Measurements from ENCODE around the gene TRIM2. TPM values are rescaled to one million over a fixed set of nuclear protein-coding genes. Genes with fewer than 3 reads are reported as not detected.

Gene TRIM2
- total and polyA plus RNA-seq, 2 donors: 15.1 to 119 TPM

GRCh38 chr4:153204728-153205648, 745 bp downstream of the TRIM2 start:
- H3K4me1 ChIP-seq (ENCODE audit: insufficient read depth): no peaks in the 10 kb centered on the region
- H3K27ac ChIP-seq (ENCODE audit: low read depth): no peak overlapping the region
- no peak overlapping the region for H3K4me3 ChIP-seq (ENCODE audit: low read depth, low read length)
- DNase-seq (ENCODE audit: extremely low spot score): no peak
- H3K36me3 ChIP-seq (ENCODE audit: insufficient read depth): no peaks in the 10 kb centered on the region
- WGBS: 54% methylated on average over 22 of the region's 22 CpGs

GRCh38 chr4:153205757-153206156, 1.5 kb downstream of the TRIM2 start:
- H3K4me1 ChIP-seq (ENCODE audit: insufficient read depth): no peaks in the 10 kb centered on the region
- H3K27ac ChIP-seq (ENCODE audit: low read depth): no peak overlapping the region
- H3K4me3 ChIP-seq (ENCODE audit: low read depth, low read length): no peak overlapping the region
- H3K36me3 ChIP-seq (ENCODE audit: insufficient read depth): no peaks in the 10 kb centered on the region
- DNase-seq (ENCODE audit: extremely low spot score): no peak
- 79% methylated on average over 5 of the region's 5 CpGs for WGBS

- 79% methylated on average over 5 of the region's 5 CpGs for WGBS
- Histone ChIP-seq H3K4me1 (ENCODE audit: insufficient read depth) (no peaks in the 10 kb centered on the region), H3K4me3 (ENCODE audit: low read depth, low read length) (no peak overlapping the region), H3K27ac (ENCODE audit: low read depth) (no peak overlapping the region), H3K36me3 (ENCODE audit: insufficient read depth) (no peaks in the 10 kb centered on the region)
- DNase-seq (ENCODE audit: extremely low spot score): no peak
Measured at GRCh38 chr4:153206534-153206933, 2.3 kb downstream of the TRIM2 start.

DNA sequence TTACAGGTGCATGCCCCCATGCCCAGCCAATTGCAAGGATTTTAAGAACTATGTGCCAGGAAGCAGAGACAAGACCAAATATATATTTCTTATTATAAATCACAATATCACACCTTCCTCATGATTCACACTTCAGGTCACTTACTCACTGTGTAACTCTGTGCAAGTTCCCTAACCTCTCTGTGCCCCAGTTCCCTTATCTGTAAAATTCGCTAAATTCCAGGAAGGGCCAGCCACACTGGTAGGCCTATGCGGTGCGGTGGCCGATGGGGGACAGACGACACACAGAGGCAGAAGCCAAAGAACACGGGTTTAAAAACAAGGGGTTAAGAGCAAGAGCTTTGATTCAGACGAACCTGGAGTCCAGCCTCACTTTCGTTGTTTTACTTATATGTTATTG, 2.8 kb downstream of the TRIM2 start:
- DNase-seq (ENCODE audit: extremely low spot score): no peak
- 53% methylated on average over 8 of the region's 8 CpGs for WGBS
- H3K4me3 ChIP-seq (ENCODE audit: low read depth, low read length): no peak overlapping the region
- H3K36me3 ChIP-seq (ENCODE audit: insufficient read depth): no peaks in the 10 kb centered on the region
- no peak overlapping the region for H3K27ac ChIP-seq (ENCODE audit: low read depth)
- H3K4me1 ChIP-seq (ENCODE audit: insufficient read depth): no peaks in the 10 kb centered on the region

DNA sequence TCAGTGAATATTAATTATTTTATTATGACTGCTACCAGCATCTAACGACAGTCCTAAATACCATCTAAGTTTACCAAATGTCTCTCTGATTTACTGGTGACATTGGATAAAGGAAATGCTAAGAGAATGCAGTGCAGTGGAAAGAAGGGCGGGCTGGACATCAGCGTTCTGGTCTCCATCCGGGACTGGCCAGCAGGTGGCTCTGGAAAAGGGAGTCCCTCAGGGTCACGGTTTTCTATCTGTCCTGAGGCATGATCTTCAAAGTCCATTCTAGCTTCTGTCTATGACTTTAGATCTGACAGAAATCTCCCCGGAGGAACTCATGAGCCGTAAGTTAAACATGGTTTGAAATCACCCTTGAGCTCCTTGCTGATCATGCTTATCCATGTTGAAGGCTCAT, 3.3 kb downstream of the TRIM2 start:
- Histone ChIP-seq H3K4me1 (ENCODE audit: insufficient read depth) (no peaks in the 10 kb centered on the region), H3K36me3 (ENCODE audit: insufficient read depth) (no peaks in the 10 kb centered on the region), H3K4me3 (ENCODE audit: low read depth, low read length) (no peak overlapping the region), H3K27ac (ENCODE audit: low read depth) (no peak overlapping the region)
- 34% methylated on average over 7 of the region's 7 CpGs for WGBS
- DNase-seq (ENCODE audit: extremely low spot score): no peak

- Histone ChIP-seq H3K36me3 (ENCODE audit: insufficient read depth) (no peaks in the 10 kb centered on the region), H3K27ac (ENCODE audit: low read depth) (no peak overlapping the region), H3K4me1 (ENCODE audit: insufficient read depth) (no peaks in the 10 kb centered on the region), H3K4me3 (ENCODE audit: low read depth, low read length) (no peak overlapping the region)
- DNase-seq (ENCODE audit: extremely low spot score): no peak
- 64% methylated on average over 5 of the region's 5 CpGs for WGBS
Measured at GRCh38 chr4:153209410-153209809, 5.2 kb downstream of the TRIM2 start.

- Histone ChIP-seq H3K4me1 (ENCODE audit: insufficient read depth) (no peaks in the 10 kb centered on the region), H3K4me3 (ENCODE audit: low read depth, low read length) (no peak overlapping the region), H3K36me3 (ENCODE audit: insufficient read depth) (no peaks in the 10 kb centered on the region), H3K27ac (ENCODE audit: low read depth) (no peak overlapping the region)
- no peak for DNase-seq (ENCODE audit: extremely low spot score)
- WGBS: 79% methylated on average over 1 of the region's 1 CpG
Measured at GRCh38 chr4:153210727-153211126, 6.5 kb downstream of the TRIM2 start.

GRCh38 chr4:153211986-153212728, 7.9 kb downstream of the TRIM2 start:
- 77% methylated on average over 5 of the region's 5 CpGs for WGBS
- H3K27ac ChIP-seq (ENCODE audit: low read depth): no peak overlapping the region
- H3K36me3 ChIP-seq (ENCODE audit: insufficient read depth): no peaks in the 10 kb centered on the region
- no peak overlapping the region for H3K4me3 ChIP-seq (ENCODE audit: low read depth, low read length)
- DNase-seq (ENCODE audit: extremely low spot score): no peak
- no peaks in the 10 kb centered on the region for H3K4me1 ChIP-seq (ENCODE audit: insufficient read depth)

- Histone ChIP-seq H3K4me3 (ENCODE audit: low read depth, low read length) (no peak overlapping the region), H3K36me3 (ENCODE audit: insufficient read depth) (no peaks in the 10 kb centered on the region), H3K4me1 (ENCODE audit: insufficient read depth) (no peaks in the 10 kb centered on the region), H3K27ac (ENCODE audit: low read depth) (no peak overlapping the region)
- WGBS: 85% methylated on average over 1 of the region's 1 CpG
- DNase-seq (ENCODE audit: extremely low spot score): no peak
Measured at GRCh38 chr4:153212736-153213135, 8.5 kb downstream of the TRIM2 start.

- Histone ChIP-seq H3K4me1 (ENCODE audit: insufficient read depth) (no peaks in the 10 kb centered on the region), H3K36me3 (ENCODE audit: insufficient read depth) (no peaks in the 10 kb centered on the region), H3K27ac (ENCODE audit: low read depth) (no peak overlapping the region), H3K4me3 (ENCODE audit: low read depth, low read length) (no peak overlapping the region)
- DNase-seq (ENCODE audit: extremely low spot score): no peak
Measured at GRCh38 chr4:153215921-153216320, 11.7 kb downstream of the TRIM2 start.

DNA sequence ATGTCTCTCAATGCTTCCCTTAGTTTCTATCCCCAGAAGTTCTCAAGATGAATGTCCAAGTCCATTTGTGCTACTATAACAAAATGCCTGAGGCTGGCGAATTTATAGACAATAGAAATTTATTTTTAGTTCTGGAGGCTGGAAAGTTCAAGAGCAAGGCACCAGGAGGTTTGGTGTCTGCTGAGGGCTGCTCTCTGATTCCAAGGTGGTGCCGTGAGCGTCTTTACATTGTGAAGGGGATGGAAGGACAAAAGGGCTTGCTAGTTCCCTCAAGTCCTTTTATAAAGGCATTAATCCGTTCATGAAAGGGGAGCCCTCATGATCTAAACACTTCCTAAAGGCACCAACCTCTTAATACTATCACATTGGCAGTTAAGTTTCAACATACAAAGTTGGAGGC, 12.3 kb downstream of the TRIM2 start:
- H3K4me1 ChIP-seq (ENCODE audit: insufficient read depth): no peaks in the 10 kb centered on the region

GRCh38 chr4:153217440-153217839, 13.2 kb downstream of the TRIM2 start:
- no peak for DNase-seq (ENCODE audit: extremely low spot score)
- H3K36me3 ChIP-seq (ENCODE audit: insufficient read depth): no peaks in the 10 kb centered on the region
- no peak overlapping the region for H3K4me3 ChIP-seq (ENCODE audit: low read depth, low read length)
- H3K4me1 ChIP-seq (ENCODE audit: insufficient read depth): no peaks in the 10 kb centered on the region
- H3K27ac ChIP-seq (ENCODE audit: low read depth): no peak overlapping the region

More for the DNA sequence above, 12.3 kb downstream of the TRIM2 start:
- no peak for DNase-seq (ENCODE audit: extremely low spot score)
- Histone ChIP-seq H3K36me3 (ENCODE audit: insufficient read depth) (no peaks in the 10 kb centered on the region), H3K27ac (ENCODE audit: low read depth) (no peak overlapping the region), H3K4me3 (ENCODE audit: low read depth, low read length) (no peak overlapping the region)
- 84% methylated on average over 4 of the region's 4 CpGs for WGBS

- 89% methylated on average over 3 of the region's 3 CpGs for WGBS
Measured at GRCh38 chr4:153218961-153219360, 14.7 kb downstream of the TRIM2 start.

More at GRCh38 chr4:153218961-153219360, 14.7 kb downstream of the TRIM2 start:
- Histone ChIP-seq H3K4me1 (ENCODE audit: insufficient read depth) (no peaks in the 10 kb centered on the region), H3K36me3 (ENCODE audit: insufficient read depth) (no peaks in the 10 kb centered on the region), H3K4me3 (ENCODE audit: low read depth, low read length) (no peak overlapping the region), H3K27ac (ENCODE audit: low read depth) (no peak overlapping the region)
- DNase-seq (ENCODE audit: extremely low spot score): no peak
